HepG2 (cell line): ENCODE measurements around the gene FAF1. TPM values are rescaled to one million over a fixed set of nuclear protein-coding genes. Genes with fewer than 3 reads are reported as not detected.

ENCODE experiments used
- ATAC-seq: fragments of 200-7000 bp; cut with Tn5 transposase; 3 replicates; pipeline ENCODE4 v1.9.1; 2020; ENCODE audit warnings: mild to moderate bottlenecking, moderate library complexity
- BruUV-seq: library from RNA; stranded (reverse); fragments of 400-500 nt; replicated peaks from 2 replicates; lab custom pipeline; 2021; lab: Mats Ljungman, UMichigan
- CTCF ChIA-PET: fragments of 300-600 bp; formaldehyde crosslinking; extraction: SDS; loops from one replicate; lab custom pipeline; 2021; ENCODE audit warnings: low total read pairs, inconsistent platforms, low intra/inter-chr PET ratio; lab: Yijun Ruan, JAX
- POLR2A ChIA-PET: fragments of 350-600 bp; sonication (Branson Sonifier 250); formaldehyde crosslinking; loops from one replicate; lab custom pipeline; 2020; ENCODE audit warnings: antibody characterized with exemption, inconsistent platforms; lab: Yijun Ruan, JAX
- DNase-seq: peaks from one replicate; pipeline ENCODE4 v3.0.0-alpha.2; 2015; ENCODE audit warnings: low spot score
- FAIRE-seq: peaks from 3 replicates; lab custom pipeline; 2011; peaks lifted over from hg19 to GRCh38; lab: Jason Lieb, UNC
- H2AFZ ChIP-seq: one replicate; pipeline ENCODE4 v1.6.1; 2011; ENCODE audit warnings: low read length, inconsistent platforms
- H3K27ac ChIP-seq: fragments of 300-600 bp; 3 replicates; pipeline ENCODE4 v1.8.0; 2011; ENCODE audit warnings: mixed run types, mild to moderate bottlenecking, mixed read lengths, low read length, inconsistent platforms; ENCODE audit not compliant: insufficient read depth; ENCODE audit errors: extremely low read length
- H3K27me3 ChIP-seq, 2 experiments: fragments of 200-600 bp in 1 of 2; 2 replicates in 1 of 2; 3 replicates in 1 of 2; pipeline versions ENCODE4 v1.6.0 to v1.8.0; 2011; ENCODE audit warnings: low read length in 2 of 2, mild to moderate bottlenecking in 2 of 2, moderate library complexity in 2 of 2, inconsistent platforms in 1 of 2; ENCODE audit not compliant: insufficient read depth in 2 of 2, control insufficient read depth in 1 of 2
- H3K36me3 ChIP-seq, 2 experiments: fragments of 200-600 bp in 1 of 2; replicated peaks in 1 of 2; 2 replicates in 1 of 2; 3 replicates in 1 of 2; pipeline versions ENCODE4 v1.5.1 to v1.8.0; 2011; ENCODE audit warnings: low read length in 2 of 2, inconsistent platforms in 1 of 2; ENCODE audit not compliant: insufficient read depth in 2 of 2, control insufficient read depth in 1 of 2
- H3K4me1 ChIP-seq: 2 replicates; pipeline ENCODE4 v1.5.1; 2012; ENCODE audit warnings: low read length, inconsistent platforms; ENCODE audit not compliant: insufficient read depth
- H3K4me2 ChIP-seq: 2 replicates; pipeline ENCODE4 v1.6.0; 2011; ENCODE audit warnings: low read depth, low read length, inconsistent platforms
- H3K4me3 ChIP-seq, 3 experiments: fragments of 200-600 bp in 1 of 3; sonication (generic), shearing (Covaris generic) in 1 of 3; replicated peaks in 1 of 3; 2 replicates each; pipeline ENCODE4 v1.5.1; 2011 to 2016; ENCODE audit warnings: low read length in 3 of 3, inconsistent platforms in 2 of 3, low read depth in 2 of 3, mild to moderate bottlenecking in 2 of 3, control low read depth in 1 of 3, mixed read lengths in 1 of 3; ENCODE audit not compliant: insufficient read depth in 1 of 3
- H3K79me2 ChIP-seq: one replicate; pipeline ENCODE4 v1.6.1; 2011; ENCODE audit warnings: low read length, inconsistent platforms; ENCODE audit not compliant: insufficient read depth
- H3K9ac ChIP-seq: 2 replicates; pipeline ENCODE4 v1.6.0; 2011; ENCODE audit warnings: mild to moderate bottlenecking, low read depth, low read length, inconsistent platforms; ENCODE audit not compliant: insufficient read depth
- H3K9me3 ChIP-seq: 2 replicates; pipeline ENCODE4 v1.5.1; 2012; ENCODE audit warnings: mild to moderate bottlenecking, low read length
- H4K20me1 ChIP-seq: 2 replicates; pipeline ENCODE4 v1.6.0; 2011; ENCODE audit warnings: inconsistent platforms, mild to moderate bottlenecking, low read length, moderate library complexity; ENCODE audit not compliant: insufficient read depth
- ARID4A ChIP-seq: sonication (generic); formaldehyde crosslinking; IDR thresholded peaks from 2 replicates; pipeline ENCODE4 v1.5.0; 2020; ENCODE audit warnings: mild to moderate bottlenecking, missing genetic modification reagents, borderline replicate concordance
- FOSL2 ChIP-seq: sonication (generic); formaldehyde crosslinking; IDR thresholded peaks from 2 replicates; pipeline ENCODE4 v1.4.0; 2020; ENCODE audit warnings: missing genetic modification reagents
- GATA4 ChIP-seq: sonication (generic); IDR thresholded peaks from 2 replicates; pipeline ENCODE4 v1.6.1; 2016; ENCODE audit warnings: antibody characterized with exemption, low read depth, borderline replicate concordance
- JUNB ChIP-seq: sonication (generic); formaldehyde crosslinking; IDR thresholded peaks from 2 replicates; pipeline ENCODE4 v1.8.0; 2022; ENCODE audit warnings: missing genetic modification reagents, mild to moderate bottlenecking, borderline replicate concordance
- NFATC3 ChIP-seq: sonication (generic); formaldehyde crosslinking; IDR thresholded peaks from 2 replicates; pipeline ENCODE4 v1.5.1; 2020; ENCODE audit warnings: mild to moderate bottlenecking, missing genetic modification reagents
- ONECUT2 ChIP-seq: sonication (generic); formaldehyde crosslinking; IDR thresholded peaks from 2 replicates; pipeline ENCODE4 v1.4.0; 2020; ENCODE audit warnings: missing genetic modification reagents
- PLRG1 ChIP-seq: fragments of 450-650 bp; conservative IDR thresholded peaks from 2 replicates; pipeline ENCODE4 v1.6.1; 2016
- TSC22D2 ChIP-seq: sonication (generic); formaldehyde crosslinking; IDR thresholded peaks from 2 replicates; pipeline ENCODE4 v1.5.1; 2020; ENCODE audit warnings: missing genetic modification reagents, mild to moderate bottlenecking, borderline replicate concordance
- ZBTB42 ChIP-seq: sonication (generic); formaldehyde crosslinking; IDR thresholded peaks from 2 replicates; pipeline ENCODE4 v1.5.0; 2020; ENCODE audit warnings: mild to moderate bottlenecking, missing genetic modification reagents
- ZFP41 ChIP-seq: sonication (generic); formaldehyde crosslinking; IDR thresholded peaks from 2 replicates; pipeline ENCODE4 v1.4.0; 2020; ENCODE audit warnings: mild to moderate bottlenecking, missing genetic modification reagents, borderline replicate concordance
- ZNF841 ChIP-seq: sonication (generic); formaldehyde crosslinking; IDR thresholded peaks from 2 replicates; pipeline ENCODE4 v1.8.1; 2023; ENCODE audit warnings: missing genetic modification reagents, borderline replicate concordance
- WGBS: methylation state at CpG from one replicate; pipeline ENCODE4 v1.1.6; 2017; ENCODE audit warnings: low lambda C conversion rate; 5-methylcytosine and 5-hydroxymethylcytosine counted together
- in situ Hi-C: cut with HindIII; loops from 2 replicates; pipeline ENCODE4 v1.10.0; 2017; ENCODE audit warnings: low pct_unique_long_range_greater_than_20kb; ENCODE audit not compliant: extremely low pct_ligation_motif_present
- intact Hi-C: fragments of 100-400 bp; cut with micrococcal nuclease; formaldehyde crosslinking; loops from one replicate; pipeline ENCODE4 v1.10.0; 2022; ENCODE audit not compliant: unreplicated experiment
- polyA plus RNA-seq, 8 experiments: library from polyadenylated mRNA; depleted of rRNA in 3 of 8; stranded (reverse) in 7 of 8; unstranded in 1 of 8; fragments of >200 nt; fragmentation: Illumina TruSeq in 4 of 8; extraction: Trizol in 4 of 8; gene quantifications; 2 replicates each; pipeline versions ENCODE4 v1.2.1 to v1.2.3, GENCODE V29; 2011 to 2016; ENCODE audit warnings: low read depth in 4 of 8, missing spikeins in 1 of 8, mixed read lengths in 1 of 8; ENCODE audit not compliant: insufficient read depth in 1 of 8
- total RNA-seq, 5 experiments: library from RNA; depleted of rRNA; stranded (reverse); fragments of >200 nt; fragmentation: Illumina TruSeq; extraction: Trizol; gene quantifications; 2 replicates each; pipeline ENCODE4 v1.2.3, GENCODE V29; 2016; ENCODE audit warnings: low read depth in 1 of 5

Gene FAF1
- total and polyA plus RNA-seq, 2 of the 13 experiments (the other 11 are each of a cell fraction or from before 2014, with no cell fraction given): 19.4 to 63.3 TPM

- TF ChIP-seq TSC22D2: no peak
Measured at GRCh38 chr1:50522691-50523342, 437.2 kb downstream of the FAF1 start (continued).

- no peak overlapping the region for H3K9ac ChIP-seq
- no peaks in the 10 kb centered on the region for H3K27me3 ChIP-seq
- H4K20me1 ChIP-seq: no peaks in the 10 kb centered on the region
- intact Hi-C loops: no loop called here
- H3K4me2 ChIP-seq: no peak overlapping the region
- H3K36me3 ChIP-seq: no peaks in the 10 kb centered on the region
- DNase-seq (no peak), FAIRE-seq (no peak), ATAC-seq (no peak)
- BruUV-seq: no TSS peak
- TF ChIP-seq JUNB (CRISPR knock-in tag) (no peak), NFATC3 (no peak), ONECUT2 (CRISPR knock-in tag) (no peak), ZBTB42 (CRISPR knock-in tag) (no peak), ZNF841 (no peak), ARID4A (CRISPR knock-in tag) (no peak), GATA4 (no peak), FOSL2 (no peak), PLRG1 (no peak), ZFP41 (CRISPR knock-in tag) (no peak)
- 96% methylated on average over 4 of the region's 4 CpGs for WGBS
- no peaks in the 10 kb centered on the region for H3K79me2 ChIP-seq
- H3K9me3 ChIP-seq: no peaks in the 10 kb centered on the region
- peaks cover 4% of the 10 kb centered on the region for H3K4me1 ChIP-seq
- in situ Hi-C loops: loop anchor here (10.0 kb wide), 1 partner anchor 57 kb away; no protein-coding TSS in a partner anchor
- no peak overlapping the region for H3K4me3 ChIP-seq
- ChIA-PET POLR2A (no interaction called here), CTCF (no interaction called here)
- no peak overlapping the region for H3K27ac ChIP-seq
- H2AFZ ChIP-seq: no peak overlapping the region
Measured at GRCh38 chr1:50521703-50522102, 438.4 kb downstream of the FAF1 start.
